Subcutaneous adipose tissue (tissue), 4 donors: ENCODE measurements around the gene NEK8. TPM values are rescaled to one million over a fixed set of nuclear protein-coding genes. Genes with fewer than 3 reads are reported as not detected.

Source experiments
- CTCF ChIP-seq: fragments of 450-650 bp; IDR thresholded peaks from one replicate; pipeline ENCODE4 v1.5.1; 2016; ENCODE audit warnings: low read depth, mild to moderate bottlenecking, control low read depth, antibody characterized with exemption, moderate library complexity
- total RNA-seq, 4 donors: library from RNA; depleted of rRNA; stranded (reverse); fragments of >200 nt; gene quantifications; one replicate each; pipeline ENCODE4 v1.1.0, GENCODE V29; 2016

NEK8 gene
- total RNA-seq, 4 donors from 2014 or later, result 2.2 to 4.5 (median 2.9) TPM

DNA sequence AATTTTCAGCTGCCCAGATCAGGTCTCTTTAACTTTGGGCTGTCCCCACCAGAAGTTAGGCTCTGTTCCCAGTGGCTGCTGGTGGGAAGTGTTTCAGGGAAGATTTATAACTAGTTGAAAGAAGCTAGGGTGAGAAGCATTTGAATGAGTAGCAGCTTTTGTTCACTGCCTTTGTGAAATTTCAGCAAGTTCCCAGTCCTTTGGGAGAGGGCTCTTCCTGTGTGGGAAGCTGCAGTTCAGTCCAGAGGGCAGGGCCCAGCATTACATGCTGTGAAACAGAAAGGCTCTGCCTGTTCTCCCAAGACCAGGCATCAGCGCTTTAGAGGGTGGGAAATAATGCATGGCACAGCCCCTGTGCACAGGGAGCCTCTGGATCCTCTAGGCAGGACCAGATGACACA, 34.7 kb upstream of the NEK8 start:
- TF ChIP-seq CTCF, result no peak

GRCh38 chr17:28698253-28698941, 30.2 kb upstream of the NEK8 start:
- no peak for TF ChIP-seq CTCF

DNA sequence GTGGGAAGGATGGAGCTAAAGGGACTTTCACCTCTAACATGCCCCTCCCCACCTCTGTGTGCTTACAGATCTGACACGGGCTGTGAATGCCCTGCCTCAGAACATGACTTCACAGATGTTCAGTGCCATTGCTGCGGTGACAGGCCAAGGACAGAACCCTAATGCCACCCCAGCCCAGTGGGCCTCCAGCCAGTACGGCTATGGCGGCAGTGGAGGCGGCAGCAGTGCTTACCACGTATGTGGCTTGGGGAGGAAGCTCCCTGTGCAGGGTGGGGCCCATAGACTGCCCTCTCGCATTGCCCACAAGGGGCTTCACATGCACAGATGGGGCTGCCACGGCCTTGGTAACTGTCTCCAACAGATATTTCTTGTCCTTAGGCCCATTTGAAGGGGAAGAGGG, 28.3 kb upstream of the NEK8 start:
- TF ChIP-seq CTCF, result no peak

DNA sequence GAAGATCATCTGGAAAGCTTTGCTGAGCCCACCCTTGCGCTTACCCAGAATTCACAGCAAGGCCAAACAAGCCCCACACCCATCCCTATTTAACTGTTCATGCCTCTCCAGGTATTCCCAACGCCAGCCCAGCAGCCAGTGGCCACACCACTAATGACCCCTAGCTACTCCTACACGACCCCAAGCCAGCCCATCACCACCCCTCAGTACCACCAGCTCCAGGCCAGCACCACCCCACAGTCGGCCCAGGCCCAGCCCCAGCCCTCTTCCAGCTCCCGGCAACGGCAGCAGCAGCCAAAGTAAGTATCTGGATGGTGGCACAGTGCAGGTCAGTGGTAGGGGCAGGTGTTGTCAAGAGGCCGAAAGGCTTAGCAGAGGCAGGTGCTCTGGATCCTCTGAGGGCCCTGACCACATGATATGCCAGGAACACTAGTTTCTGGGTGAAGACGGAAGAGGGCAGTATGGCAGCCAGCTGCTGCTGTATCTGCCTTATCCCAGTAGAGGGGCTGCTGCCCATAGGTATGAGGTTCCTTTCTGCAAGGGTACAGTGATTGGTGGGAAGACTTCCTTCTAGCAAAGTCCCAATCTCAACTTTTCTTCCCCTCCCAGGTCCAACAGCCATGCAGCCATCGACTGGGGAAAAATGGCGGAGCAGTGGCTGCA, 27.6 kb upstream of the NEK8 start:
- no peak for TF ChIP-seq CTCF

DNA sequence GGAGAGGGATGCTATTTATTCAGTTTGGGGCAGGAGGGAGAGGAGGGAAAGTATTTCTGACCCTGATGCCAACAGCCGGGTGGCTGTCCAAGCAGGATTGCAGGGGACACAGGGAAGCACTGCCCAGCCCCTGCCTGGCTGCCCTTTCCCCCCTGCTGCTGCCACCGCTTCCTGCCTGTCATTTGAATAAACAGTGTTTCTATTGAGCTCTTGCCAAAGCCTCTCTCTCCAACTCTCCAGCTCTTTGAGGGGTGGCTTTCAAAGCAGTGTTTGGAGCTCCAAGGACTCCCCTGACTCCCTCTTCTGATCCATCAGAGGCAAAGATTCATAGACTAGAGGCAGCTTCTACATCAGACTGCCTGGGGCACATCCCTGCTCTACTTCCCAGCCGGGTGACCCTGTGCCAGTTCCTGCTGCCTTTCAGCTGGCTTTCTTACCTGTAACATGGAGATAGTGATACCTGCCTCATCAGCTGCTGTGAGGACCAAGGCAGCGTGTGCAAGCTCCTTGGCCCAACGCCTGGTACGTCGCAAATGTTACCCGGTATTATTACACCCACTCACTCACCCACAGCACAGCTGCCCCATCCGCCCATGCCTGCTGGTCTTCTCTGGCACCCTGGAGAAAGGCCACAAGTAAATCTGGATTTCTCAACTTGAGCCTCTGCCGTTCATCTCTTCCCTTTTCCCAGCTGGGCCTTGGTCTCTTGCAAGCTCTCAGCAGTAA, 26.4 kb upstream of the NEK8 start:
- no peak for TF ChIP-seq CTCF

DNA sequence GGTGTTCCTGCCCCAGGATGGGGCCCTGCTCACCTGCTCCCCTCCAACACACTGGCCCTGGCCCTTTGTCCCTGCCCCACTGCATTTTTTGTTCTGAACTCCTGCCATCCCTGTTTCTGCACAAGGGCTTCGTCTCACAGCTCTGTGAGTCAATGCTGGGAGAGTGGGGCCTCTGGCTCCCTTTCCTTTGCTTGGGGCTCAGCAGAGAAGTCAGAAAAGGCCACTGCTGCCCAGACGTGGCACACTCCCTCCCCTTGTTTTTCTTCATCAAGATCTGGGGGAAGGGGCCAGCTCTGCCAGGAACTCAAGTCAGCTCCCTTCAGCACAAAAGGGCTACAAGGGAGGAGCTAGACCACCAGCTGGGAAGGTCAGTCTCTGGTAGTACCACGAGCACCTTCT, 25.8 kb upstream of the NEK8 start:
- TF ChIP-seq CTCF, result no peak

DNA sequence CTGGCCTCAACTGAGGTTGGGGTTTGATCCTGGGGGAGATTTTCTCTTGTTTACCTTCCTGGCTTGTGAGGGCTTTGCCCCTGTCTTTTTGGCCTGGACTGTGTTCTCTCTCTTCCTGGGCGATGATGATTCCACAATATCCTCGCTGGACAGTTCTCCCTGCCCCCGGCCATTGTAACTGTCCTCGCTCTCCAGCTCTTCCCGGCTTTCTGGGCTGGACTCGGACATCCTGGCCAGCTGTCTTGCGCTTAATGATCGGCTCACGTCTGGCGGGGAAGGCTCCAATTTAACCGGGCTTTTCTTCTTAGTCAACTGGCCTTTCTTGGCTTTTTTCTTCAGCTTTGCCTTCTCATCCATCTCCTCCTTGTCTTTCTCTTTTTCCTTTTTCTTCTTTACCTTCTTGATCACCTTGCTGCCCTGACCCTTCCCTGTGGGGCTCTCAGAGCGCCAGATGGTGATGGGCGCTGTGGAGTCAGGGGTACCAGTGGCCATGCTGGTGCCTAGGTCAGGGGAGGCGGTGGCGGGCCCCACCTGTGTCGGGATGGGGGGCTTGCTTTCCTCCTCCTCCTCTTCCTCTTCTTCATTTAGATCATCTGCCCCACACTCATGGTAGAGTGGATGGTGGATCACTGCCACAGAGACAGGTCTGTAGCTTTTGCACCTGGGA, 24.9 kb upstream of the NEK8 start:
- no peak for TF ChIP-seq CTCF
